ENCODE data around the gene LYPD1. TPM values are rescaled to one million over a fixed set of nuclear protein-coding genes. Genes with fewer than 3 reads are reported as not detected.

The LYPD1 gene
- total and polyA plus RNA-seq, 2 experiments from 2014 or later: 1.5 to 4.2 TPM

GRCh38 chr2:132599556-132599955 is 70.4 kb downstream of the LYPD1 start:
- H3K4me1 ChIP-seq (ENCODE audit: insufficient read depth): no peaks in the 10 kb centered on the region; the same call in 1 of the 2 replicates
- TF ChIP-seq EZH2phosphoT487 (IDR thresholded peaks at IDR 0.05; ENCODE audit: unreplicated experiment): no peak
- no peak for TF ChIP-seq REST (IDR thresholded peaks at IDR 0.05; ENCODE audit: unreplicated experiment)
- no peak for TF ChIP-seq ZNF114 (CRISPR knock-in tag; IDR thresholded peaks at IDR 0.05)
- TF ChIP-seq ZNF331 (CRISPR knock-in tag; IDR thresholded peaks at IDR 0.05; ENCODE audit: low read depth): no peak
- no peak for TF ChIP-seq CTCF (conservative IDR thresholded peaks at IDR 0.05; ENCODE audit: low read depth in 2 of 2)
- no peak for TF ChIP-seq ETS1 (IDR thresholded peaks at IDR 0.05)
- TF ChIP-seq EZH2 (IDR thresholded peaks at IDR 0.05; ENCODE audit: low read depth, unreplicated experiment): no peak
- TF ChIP-seq NANOG (IDR thresholded peaks at IDR 0.05; ENCODE audit: borderline replicate concordance): no peak
- TF ChIP-seq JUNB (IDR thresholded peaks at IDR 0.05; ENCODE audit: unreplicated experiment): no peak
- no peak for TF ChIP-seq POLR2AphosphoS5 (IDR thresholded peaks at IDR 0.05; ENCODE audit: low read depth)
- no peak for TF ChIP-seq ZNF462 (CRISPR knock-in tag; IDR thresholded peaks at IDR 0.05)
- TF ChIP-seq CREB1 (CRISPR knock-in tag; IDR thresholded peaks at IDR 0.05; ENCODE audit: low read depth): no peak
- no peak for TF ChIP-seq STAT1 (IDR thresholded peaks at IDR 0.05; ENCODE audit: unreplicated experiment)
- H4K20me1 ChIP-seq (replicated peaks; ENCODE audit: insufficient read depth): no peaks in the 10 kb centered on the region
- no peak overlapping the region for H2AFZ ChIP-seq
- H3K27me3 ChIP-seq (ENCODE audit: insufficient read depth): no peaks in the 10 kb centered on the region
- peaks cover 11% of the 10 kb centered on the region for H3K9me2 ChIP-seq (ENCODE audit: insufficient read depth)
- H3K27ac Mint-ChIP-seq: no peak overlapping the region
- H3K4me3 ChIP-seq: no peak overlapping the region
- DNase-seq (ENCODE audit: low spot score) (no peak), ATAC-seq (no peak)
- no peaks in the 10 kb centered on the region for H3K79me2 ChIP-seq (replicated peaks; ENCODE audit: insufficient read depth)
- H3F3A ChIP-seq (replicated peaks; ENCODE audit: low read depth): no peaks in the 10 kb centered on the region
- H3K27me3 Mint-ChIP-seq (ENCODE audit: insufficient read depth, low read depth, poor library complexity): no peaks in the 10 kb centered on the region
- H3K4me1 Mint-ChIP-seq: peaks cover 6% of the 10 kb centered on the region
- H3K27ac ChIP-seq (ENCODE audit: low read depth): no peak overlapping the region
- no peak overlapping the region for H3K4me2 ChIP-seq
- no peaks in the 10 kb centered on the region for H3K36me3 Mint-ChIP-seq (ENCODE audit: low read depth)
- no peak overlapping the region for H3K4me3 Mint-ChIP-seq
- H3K9me3 Mint-ChIP-seq: no peaks in the 10 kb centered on the region
- H3K36me3 ChIP-seq (ENCODE audit: insufficient read depth): no peaks in the 10 kb centered on the region
